Suprapubic skin (tissue), 4 donors: ENCODE results near the gene EML2. TPM values are rescaled to one million over a fixed set of nuclear protein-coding genes. Genes with fewer than 3 reads are reported as not detected.

Source experiments
- DNase-seq, 2 donors: peaks; one replicate each; pipeline ENCODE4 v3.0.0-alpha.2; 2019; ENCODE audit warnings: low spot score in 2 of 2
- H3K27ac ChIP-seq: fragments of 200-600 bp; sonication (generic); one replicate; pipeline ENCODE4 v1.5.1; 2019
- H3K27me3 ChIP-seq: fragments of 200-600 bp; sonication (generic); one replicate; pipeline ENCODE4 v1.5.1; 2019
- H3K36me3 ChIP-seq: fragments of 200-600 bp; sonication (generic); one replicate; pipeline ENCODE4 v1.5.1; 2019
- H3K4me1 ChIP-seq: fragments of 200-600 bp; sonication (generic); one replicate; pipeline ENCODE4 v1.5.1; 2019
- H3K4me3 ChIP-seq: fragments of 200-600 bp; sonication (generic); one replicate; pipeline ENCODE4 v1.5.1; 2019; ENCODE audit warnings: mild to moderate bottlenecking
- H3K9me3 ChIP-seq: fragments of 200-600 bp; sonication (generic); one replicate; pipeline ENCODE4 v1.5.1; 2019
- CTCF ChIP-seq, 2 donors: fragments of 200-600 bp in 1 of 2; fragments of 450-650 bp in 1 of 2; sonication (generic) in 1 of 2; IDR thresholded peaks; one replicate each; pipeline ENCODE4 v1.5.1; 2016 to 2019; ENCODE audit warnings: antibody characterized with exemption in 2 of 2, mild to moderate bottlenecking in 1 of 2, moderate library complexity in 1 of 2
- EP300 ChIP-seq: sonication (generic); formaldehyde crosslinking; IDR thresholded peaks from one replicate; pipeline ENCODE4 v1.6.1; 2017; ENCODE audit warnings: antibody characterized with exemption
- POLR2A ChIP-seq, 2 donors: fragments of 450-650 bp; IDR thresholded peaks; one replicate each; pipeline ENCODE4 v1.6.1; 2017; ENCODE audit warnings: antibody characterized with exemption in 2 of 2, mild to moderate bottlenecking in 2 of 2, moderate library complexity in 2 of 2
- POLR2AphosphoS5 ChIP-seq, 3 donors: sonication (generic); formaldehyde crosslinking; IDR thresholded peaks; one replicate each; pipeline ENCODE4 v1.6.1; 2017; ENCODE audit warnings: antibody characterized with exemption in 3 of 3
- WGBS: methylation state at CpG from one replicate; pipeline ENCODE4 v1.1.5; 2018; 5-methylcytosine and 5-hydroxymethylcytosine counted together
- total RNA-seq, 4 donors: library from RNA; depleted of rRNA; stranded (reverse); fragments of >200 nt; gene quantifications; one replicate each; pipeline ENCODE4 v1.1.0, GENCODE V29; 2016

Gene EML2
- total RNA-seq, 4 donors from 2014 or later: 60.0 to 112 (median 74.8) TPM

- Histone ChIP-seq H3K27me3 (peaks cover 12% of the 10 kb centered on the region), H3K4me1 (no peaks in the 10 kb centered on the region), H3K9me3 (no peaks in the 10 kb centered on the region), H3K4me3 (no peak overlapping the region), H3K36me3 (no peaks in the 10 kb centered on the region), H3K27ac (no peak overlapping the region)
- 22% methylated on average over 8 of the region's 8 CpGs for WGBS
- TF ChIP-seq POLR2A (IDR thresholded peaks at IDR 0.05) (no peak), CTCF (IDR thresholded peaks at IDR 0.05) (no peak), EP300 (no peak), POLR2AphosphoS5 (IDR thresholded peaks at IDR 0.05) (no peak)
- no peak for DNase-seq
These were observed 21.4 kb upstream of the EML2 start for GRCh38 chr19:45660636-45661035.

- DNase-seq: no peak
- TF ChIP-seq CTCF (IDR thresholded peaks at IDR 0.05): no peak
- no peak for TF ChIP-seq POLR2AphosphoS5 (IDR thresholded peaks at IDR 0.05)
- no peak for TF ChIP-seq POLR2A (IDR thresholded peaks at IDR 0.05)
- Histone ChIP-seq H3K4me3 (no peak overlapping the region), H3K27me3 (peaks cover 7% of the 10 kb centered on the region), H3K4me1 (no peaks in the 10 kb centered on the region), H3K9me3 (no peaks in the 10 kb centered on the region), H3K27ac (no peak overlapping the region), H3K36me3 (no peaks in the 10 kb centered on the region)
- 83% methylated on average over 5 of the region's 6 CpGs for WGBS
These were observed 20.0 kb upstream of the EML2 start for GRCh38 chr19:45659096-45659729.

- Histone ChIP-seq H3K4me3 (no peak overlapping the region), H3K36me3 (no peaks in the 10 kb centered on the region), H3K27ac (no peak overlapping the region), H3K9me3 (no peaks in the 10 kb centered on the region), H3K27me3 (peaks cover 3% of the 10 kb centered on the region), H3K4me1 (no peaks in the 10 kb centered on the region)
- no peak for TF ChIP-seq POLR2A (IDR thresholded peaks at IDR 0.05)
- TF ChIP-seq EP300: no peak
- no peak for TF ChIP-seq POLR2AphosphoS5 (IDR thresholded peaks at IDR 0.05)
- TF ChIP-seq CTCF (IDR thresholded peaks at IDR 0.05): no peak
- no peak for DNase-seq
- WGBS: 58% methylated on average over 11 of the region's 14 CpGs
These were observed 18.4 kb upstream of the EML2 start for GRCh38 chr19:45657520-45658167.

GRCh38 chr19:45655073-45655472 lies 15.9 kb upstream of the EML2 start:
- H3K4me1 ChIP-seq: no peaks in the 10 kb centered on the region
- H3K36me3 ChIP-seq: no peaks in the 10 kb centered on the region
- H3K27me3 ChIP-seq: no peaks in the 10 kb centered on the region
- no peak overlapping the region for H3K27ac ChIP-seq
- no peaks in the 10 kb centered on the region for H3K9me3 ChIP-seq
- H3K4me3 ChIP-seq: no peak overlapping the region
- 66% methylated on average over 3 of the region's 3 CpGs for whole genome bisulfite sequencing
- DNase-seq: no peak
- TF ChIP-seq POLR2AphosphoS5 (IDR thresholded peaks at IDR 0.05) (no peak), EP300 (no peak), CTCF (IDR thresholded peaks at IDR 0.05) (no peak), POLR2A (IDR thresholded peaks at IDR 0.05) (no peak)

- TF ChIP-seq POLR2AphosphoS5 (IDR thresholded peaks at IDR 0.05): no peak
- TF ChIP-seq EP300: no peak
- TF ChIP-seq POLR2A (IDR thresholded peaks at IDR 0.05): no peak
- TF ChIP-seq CTCF (IDR thresholded peaks at IDR 0.05): no peak
- Histone ChIP-seq H3K36me3 (no peaks in the 10 kb centered on the region), H3K4me1 (no peaks in the 10 kb centered on the region), H3K27ac (no peak overlapping the region), H3K4me3 (no peak overlapping the region), H3K27me3 (no peaks in the 10 kb centered on the region), H3K9me3 (no peaks in the 10 kb centered on the region)
- no peak for DNase-seq
- 48% methylated on average over 5 of the region's 5 CpGs for WGBS
These were observed 14.4 kb upstream of the EML2 start for GRCh38 chr19:45653634-45654033.
